ENCODE measurements around the gene NBAS. TPM values are rescaled to one million over a fixed set of nuclear protein-coding genes. Genes with fewer than 3 reads are reported as not detected.
A peak's percentile ranks its signal among the peaks of the same experiment; 100 is the strongest.

Gene NBAS
- total and polyA plus RNA-seq, 2 donors (not counting 3 experiments of a cell fraction or from before 2014, with no cell fraction given) = 29.4 to 43.0 TPM

- no peak for DNase-seq (ENCODE audit: low read depth, low spot score)
- H3K79me2 ChIP-seq (ENCODE audit: control insufficient read depth, insufficient read depth, low read length) = no peaks in the 10 kb centered on the region
- CTCF ChIA-PET = interaction anchor here (0.6 to 2.0 kb wide), 8 partner anchors 8 to 433 kb away, joined by 3 to 11 read pairs (median 4); no protein-coding TSS in a partner anchor
- no peak overlapping the region for H3K9ac ChIP-seq (replicated peaks; ENCODE audit: extremely low read depth, insufficient read depth, low read length)
- H4K20me1 ChIP-seq (replicated peaks; ENCODE audit: control insufficient read depth, extremely low read depth, insufficient read depth, low read length) = no peaks in the 10 kb centered on the region
- H3K36me3 ChIP-seq (ENCODE audit: control insufficient read depth in 2 of 2, extremely low read depth in 1 of 2, insufficient read depth in 2 of 2, low read length in 2 of 2) = no peaks in the 10 kb centered on the region
- no peaks in the 10 kb centered on the region for H3K9me3 ChIP-seq (replicated peaks; ENCODE audit: control insufficient read depth, insufficient read depth, low read length)
- dilution Hi-C loops (cut with MboI; ENCODE audit: extremely low pct_ligation_motif_present, low sequenced_read_pairs) (no loop called here), intact Hi-C loops (cut with micrococcal nuclease) (no loop called here)
- no TSS peak for BruUV-seq (replicated peaks)
- H3K27me3 ChIP-seq (ENCODE audit: control insufficient read depth in 2 of 2, insufficient read depth in 2 of 2, low read length in 2 of 2) = no peaks in the 10 kb centered on the region
- H2AFZ ChIP-seq (ENCODE audit: low read depth, low read length) = no peak overlapping the region
- no peak overlapping the region for H3K4me2 ChIP-seq (ENCODE audit: insufficient read depth, low read length)
- H3K27ac ChIP-seq (ENCODE audit: insufficient read depth, low read depth, low read length) = no peak overlapping the region
- H3K9me1 ChIP-seq (replicated peaks; ENCODE audit: control insufficient read depth, extremely low read depth, insufficient read depth, low read length) = no peaks in the 10 kb centered on the region
- TF ChIP-seq EZH2 (IDR thresholded peaks at IDR 0.05; ENCODE audit: borderline replicate concordance, low read depth, low read length, severe bottlenecking) (no peak), GATA2 (IDR thresholded peaks at IDR 0.05; ENCODE audit: insufficient read depth, insufficient read length, low read depth, low read length) (no peak)
- H3K4me3 ChIP-seq (replicated peaks in 1 of 3; ENCODE audit: insufficient read depth in 1 of 3, low read depth in 1 of 3, low read length in 3 of 3) = no peak overlapping the region
- H3K4me1 ChIP-seq (ENCODE audit: control insufficient read depth, extremely low read depth, insufficient read depth, low read length) = no peaks in the 10 kb centered on the region
- FAIRE-seq = peak; percentile 8
- POLR2A ChIA-PET = no interaction called here
These were observed 400.7 kb downstream of the NBAS start for GRCh38 chr2:15160201-15160991.

GRCh38 chr2:15159751-15160177, 401.4 kb downstream of the NBAS start:
- no peaks in the 10 kb centered on the region for H3K4me1 ChIP-seq (ENCODE audit: control insufficient read depth, extremely low read depth, insufficient read depth, low read length)
- dilution Hi-C loops (cut with MboI; ENCODE audit: extremely low pct_ligation_motif_present, low sequenced_read_pairs) = no loop called here
- intact Hi-C loops (cut with micrococcal nuclease) = no loop called here
- H2AFZ ChIP-seq (ENCODE audit: low read depth, low read length) = no peak overlapping the region
- ChIA-PET POLR2A (no interaction called here), CTCF (interaction anchor here (0.9 to 2.0 kb wide), 4 partner anchors 10 to 434 kb away, joined by 3 to 11 read pairs (median 4); no protein-coding TSS in a partner anchor)
- H3K9ac ChIP-seq (replicated peaks; ENCODE audit: extremely low read depth, insufficient read depth, low read length) = no peak overlapping the region
- no peak overlapping the region for H3K27ac ChIP-seq (ENCODE audit: insufficient read depth, low read depth, low read length)
- H3K9me3 ChIP-seq (replicated peaks; ENCODE audit: control insufficient read depth, insufficient read depth, low read length) = no peaks in the 10 kb centered on the region
- TF ChIP-seq CTCF (IDR thresholded peaks at IDR 0.05; ENCODE audit: extremely low read depth in 1 of 2, insufficient read depth in 1 of 2, low read depth in 1 of 2, low read length in 2 of 2) (peak; percentile 34 to 63), GATA2 (IDR thresholded peaks at IDR 0.05; ENCODE audit: insufficient read depth, insufficient read length, low read depth, low read length) (no peak), FOS (IDR thresholded peaks at IDR 0.05; ENCODE audit: borderline replicate concordance, insufficient read depth, low read length) (no peak), POLR2AphosphoS5 (IDR thresholded peaks at IDR 0.05; ENCODE audit: insufficient read depth, low read depth, low read length) (no peak), JUN (IDR thresholded peaks at IDR 0.05; ENCODE audit: borderline replicate concordance, insufficient read depth, insufficient read length, low read depth) (no peak), EZH2 (IDR thresholded peaks at IDR 0.05; ENCODE audit: borderline replicate concordance, low read depth, low read length, severe bottlenecking) (no peak), MAX (IDR thresholded peaks at IDR 0.05; ENCODE audit: insufficient read depth, insufficient read length) (no peak)
- no peaks in the 10 kb centered on the region for H3K79me2 ChIP-seq (ENCODE audit: control insufficient read depth, insufficient read depth, low read length)
- FAIRE-seq (peak; percentile 63), DNase-seq (ENCODE audit: low read depth, low spot score) (peak; percentile 55)
- H3K36me3 ChIP-seq (ENCODE audit: control insufficient read depth in 2 of 2, extremely low read depth in 1 of 2, insufficient read depth in 2 of 2, low read length in 2 of 2) = no peaks in the 10 kb centered on the region
- no TSS peak for BruUV-seq (replicated peaks)
- H3K4me2 ChIP-seq (ENCODE audit: insufficient read depth, low read length) = no peak overlapping the region
- H3K4me3 ChIP-seq (replicated peaks in 1 of 3; ENCODE audit: insufficient read depth in 1 of 3, low read depth in 1 of 3, low read length in 3 of 3) = no peak overlapping the region
- H4K20me1 ChIP-seq (replicated peaks; ENCODE audit: control insufficient read depth, extremely low read depth, insufficient read depth, low read length) = no peaks in the 10 kb centered on the region
- no peaks in the 10 kb centered on the region for H3K27me3 ChIP-seq (ENCODE audit: control insufficient read depth in 2 of 2, insufficient read depth in 2 of 2, low read length in 2 of 2)
- no peaks in the 10 kb centered on the region for H3K9me1 ChIP-seq (replicated peaks; ENCODE audit: control insufficient read depth, extremely low read depth, insufficient read depth, low read length)

Measured in endothelial cell of umbilical vein (primary cell).